HG02852 (cell line): ENCODE measurements around the gene HNRNPA2B1.

ENCODE experiments used
- ATAC-seq: cut with Tn5 transposase; IDR thresholded peaks from one replicate; pipeline ENCODE4 v1.9.1; 2021; ENCODE audit warnings: mild to moderate bottlenecking, moderate library complexity; ENCODE audit not compliant: unreplicated experiment

HNRNPA2B1 gene

GRCh38 chr7:26200444-26201246 is at the start of gene HNRNPA2B1:
Gene HNRNPA2B1, minus strand, starts transcription at chr7:26200746. Its CDS starts 169 bp downstream, at chr7:26200577.
- ATAC-seq: peak; percentile 53

GRCh38 chr7:26250239-26250638 is 49.7 kb upstream of the HNRNPA2B1 start:
- ATAC-seq: no peak

GRCh38 chr7:26245150-26245549 is 44.6 kb upstream of the HNRNPA2B1 start:
- ATAC-seq: no peak

- no peak for ATAC-seq
Measured at GRCh38 chr7:26238032-26238431, 37.5 kb upstream of the HNRNPA2B1 start.

- no peak for ATAC-seq
Measured at GRCh38 chr7:26237035-26237807, 36.7 kb upstream of the HNRNPA2B1 start.

- no peak for ATAC-seq
Measured at GRCh38 chr7:26233902-26234511, 33.5 kb upstream of the HNRNPA2B1 start.

- no peak for ATAC-seq
Measured at GRCh38 chr7:26227987-26228386, 27.4 kb upstream of the HNRNPA2B1 start.

- no peak for ATAC-seq
Measured at GRCh38 chr7:26224359-26224758, 23.8 kb upstream of the HNRNPA2B1 start.

- no peak for ATAC-seq
Measured at GRCh38 chr7:26216049-26216448, 15.5 kb upstream of the HNRNPA2B1 start.

GRCh38 chr7:26213807-26214515 is 13.4 kb upstream of the HNRNPA2B1 start:
- no peak for ATAC-seq

- ATAC-seq: no peak
Measured at GRCh38 chr7:26212921-26213718, 12.6 kb upstream of the HNRNPA2B1 start.

GRCh38 chr7:26208040-26208439 is 7.5 kb upstream of the HNRNPA2B1 start:
- ATAC-seq: no peak

GRCh38 chr7:26203016-26203415 is 2.5 kb upstream of the HNRNPA2B1 start:
- ATAC-seq: no peak

GRCh38 chr7:26202019-26202990 is 1.8 kb upstream of the HNRNPA2B1 start:
- ATAC-seq: peak; percentile 6

- peak; percentile 36 for ATAC-seq
Measured at GRCh38 chr7:26201247-26202018, 887 bp upstream of the HNRNPA2B1 start, which contains the start of gene CBX3. Gene CBX3, plus strand, starts transcription at chr7:26201745. Its CDS starts 1,254 bp downstream, at chr7:26202999.

- ATAC-seq: no peak
Measured at GRCh38 chr7:26200038-26200443, 505 bp downstream of the HNRNPA2B1 start.

- no peak for ATAC-seq
Measured at GRCh38 chr7:26199301-26200037, 1.1 kb downstream of the HNRNPA2B1 start.
